Activated T-cell treated with anti-CD3 and anti-CD28 coated beads for 1 hour (primary cell): ENCODE data around the gene IQCF5.
"Not testable (repeated sequence)": the region's sequence is repeated elsewhere in the genome, so short reads cannot be mapped to it uniquely, and the experiment has no call there.

Experiments used
- DNase-seq: peaks from one replicate; pipeline ENCODE4 v3.0.0-alpha.2; 2020; ENCODE audit warnings: low read depth

Gene IQCF5

GRCh38 chr3:51868896-51869295 is 6.5 kb downstream of the IQCF5 start:
- DNase-seq, result not testable (repeated sequence)

DNA sequence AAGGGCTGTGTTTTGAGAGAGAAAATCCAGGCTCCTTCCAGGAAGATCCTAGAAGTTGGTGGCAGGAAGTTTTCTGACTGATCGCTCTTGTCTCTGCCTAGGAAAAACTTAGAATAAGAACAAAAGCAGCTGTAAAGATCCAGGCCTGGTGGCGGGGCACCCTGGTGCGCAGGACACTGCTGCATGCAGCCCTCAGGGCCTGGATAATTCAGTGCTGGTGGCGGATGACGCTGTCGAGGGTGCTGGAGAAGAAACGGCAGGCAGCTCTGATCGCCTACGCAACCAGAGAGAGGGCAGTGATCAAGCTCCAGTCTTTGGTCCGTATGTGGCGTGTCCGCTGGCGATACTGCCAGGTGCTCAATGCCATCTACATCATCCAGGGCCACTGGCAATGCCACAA is 12.5 kb downstream of the IQCF5 start:
- DNase-seq, result no peak

GRCh38 chr3:51860703-51861665 is 14.4 kb downstream of the IQCF5 start, which contains the start of gene IQCF2:
IQCF2 (plus strand) TSS chr3:51861615; CDS start chr3:51861667, 52 bp downstream.
- no peak for DNase-seq

DNA sequence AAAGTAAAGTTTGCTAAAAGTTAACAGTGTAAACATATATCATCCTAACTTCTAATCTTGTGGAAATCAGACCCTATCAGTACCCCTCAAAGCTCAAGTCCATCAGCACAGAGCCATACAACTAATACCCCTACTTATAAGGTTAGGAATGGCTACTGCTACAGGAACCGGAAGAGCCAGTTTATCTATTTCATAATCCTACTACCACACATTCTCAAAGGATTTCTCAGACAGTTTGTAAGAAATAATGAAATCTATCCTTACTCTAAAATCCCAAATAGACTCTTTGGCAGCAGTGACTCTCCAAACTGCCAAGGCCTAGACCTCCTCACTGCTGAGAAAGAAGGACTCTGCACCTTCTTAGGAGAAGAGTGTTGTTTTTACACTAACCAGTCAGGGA is 20.0 kb downstream of the IQCF5 start:
- DNase-seq, result not testable (repeated sequence)

DNA sequence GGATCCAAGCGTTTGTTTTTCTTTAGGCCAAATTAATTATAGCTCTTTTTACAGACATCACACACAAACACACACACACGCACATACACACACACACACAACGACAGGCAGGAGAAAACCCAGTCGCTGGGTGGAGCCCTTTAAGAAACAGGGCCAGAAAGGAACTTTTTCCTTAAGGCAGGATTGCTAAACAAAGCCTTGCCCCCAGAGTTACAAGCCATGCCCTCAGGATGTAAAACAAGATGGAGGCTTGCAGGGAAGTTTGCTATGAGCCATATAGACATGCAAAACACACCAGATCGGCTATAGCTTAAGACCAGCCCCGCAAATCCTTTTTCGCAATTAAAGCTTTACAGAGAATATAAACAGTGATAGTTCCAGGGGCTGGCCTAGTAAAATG is 30.3 kb downstream of the IQCF5 start:
- DNase-seq, result no peak

DNA sequence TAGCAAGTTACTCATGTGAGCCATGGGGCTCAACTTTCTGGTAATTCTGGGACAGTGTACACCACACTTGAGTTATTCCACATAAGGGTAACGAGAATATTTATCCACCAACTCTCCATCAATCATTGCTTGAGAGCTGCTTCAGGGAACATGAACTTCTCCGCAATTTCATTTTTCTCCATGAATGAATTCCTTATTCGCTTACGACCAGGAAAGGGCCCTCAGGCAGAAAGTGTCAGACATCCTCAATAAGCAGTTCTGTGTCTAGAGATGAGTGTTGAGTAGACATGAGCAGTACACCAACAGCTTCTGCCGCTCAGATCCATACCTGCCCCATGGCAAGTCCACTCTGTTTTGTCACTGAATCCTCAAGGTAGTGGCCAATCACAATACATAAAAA is 38.8 kb downstream of the IQCF5 start:
- DNase-seq, result no peak

- no peak for DNase-seq
These were observed 44.5 kb downstream of the IQCF5 start for GRCh38 chr3:51830836-51831385.

DNA sequence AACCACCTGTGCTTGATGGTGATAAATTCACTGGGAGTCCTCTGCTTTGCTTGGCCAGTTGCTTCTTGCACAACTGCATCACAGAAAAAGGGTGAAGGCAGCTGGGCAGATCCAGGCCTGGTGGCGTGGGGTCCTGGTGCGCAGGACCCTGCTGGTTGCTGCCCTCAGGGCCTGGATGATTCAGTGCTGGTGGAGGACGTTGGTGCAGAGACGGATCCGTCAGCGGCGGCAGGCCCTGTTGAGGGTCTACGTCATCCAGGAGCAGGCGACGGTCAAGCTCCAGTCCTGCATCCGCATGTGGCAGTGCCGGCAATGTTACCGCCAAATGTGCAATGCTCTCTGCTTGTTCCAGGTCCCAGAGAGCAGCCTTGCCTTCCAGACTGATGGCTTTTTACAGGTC is 45.1 kb downstream of the IQCF5 start:
- DNase-seq, result no peak

DNA sequence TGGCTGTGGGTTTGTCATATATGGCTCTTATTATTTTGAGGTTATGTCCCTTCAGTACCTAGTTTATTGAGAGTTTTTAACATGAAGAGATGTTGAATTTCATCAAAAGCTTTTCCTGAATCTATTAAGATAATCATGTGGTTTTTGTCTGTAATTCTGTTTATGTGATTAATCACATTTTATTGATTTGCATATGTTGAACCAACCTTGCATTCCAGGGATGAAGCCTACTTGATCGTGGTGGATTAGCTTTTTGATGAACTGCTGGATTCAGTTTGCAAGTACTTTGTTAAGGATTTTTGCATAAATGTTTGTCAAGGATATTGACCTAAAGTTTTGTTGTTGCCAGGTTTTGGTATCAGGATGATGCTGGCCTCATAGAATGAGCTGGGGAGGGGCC is 47.1 kb downstream of the IQCF5 start:
- no peak for DNase-seq
